CD4-positive, CD25-positive, alpha-beta regulatory T cell (primary cell): Measurements from ENCODE around the gene GABRD. TPM values are rescaled to one million over a fixed set of nuclear protein-coding genes. Genes with fewer than 3 reads are reported as not detected.

ENCODE experiments used
- ATAC-seq, 2 donors: fragments of 150-1000 bp; cut with Tn5 transposase; one replicate each; pipeline ENCODE4 v1.10.0; 2021; ENCODE audit warnings: low read depth in 2 of 2, moderate number of reproducible peaks in 2 of 2, moderate library complexity in 1 of 2
- DNase-seq, 3 donors: peaks; one replicate each; pipeline versions ENCODE4 v3.0.0 to v3.0.0-alpha.2; 2012 to 2022; ENCODE audit warnings: mixed read lengths in 1 of 3
- H3K27ac ChIP-seq: one replicate; pipeline ENCODE4 v1.7.0; 2013; ENCODE audit warnings: mild to moderate bottlenecking, low read length; ENCODE audit not compliant: insufficient read depth, poor library complexity, severe bottlenecking
- H3K27me3 ChIP-seq: one replicate; pipeline ENCODE4 v1.7.0; 2013; ENCODE audit warnings: low read length; ENCODE audit not compliant: control insufficient read depth, insufficient read depth
- H3K36me3 ChIP-seq: one replicate; pipeline ENCODE4 v1.7.0; 2013; ENCODE audit warnings: mild to moderate bottlenecking, low read length, moderate library complexity; ENCODE audit not compliant: control insufficient read depth, insufficient read depth
- H3K4me1 ChIP-seq: 2 replicates; pipeline ENCODE4 v1.7.0; 2013; ENCODE audit warnings: mild to moderate bottlenecking, low read length; ENCODE audit not compliant: insufficient read depth, control insufficient read depth, poor library complexity, severe bottlenecking
- H3K4me3 ChIP-seq: one replicate; pipeline ENCODE4 v1.7.0; 2013; ENCODE audit warnings: low read depth, mild to moderate bottlenecking, low read length, moderate library complexity
- H3K9me3 ChIP-seq, 2 experiments: 1 replicate in 1 of 2; 2 replicates in 1 of 2; pipeline ENCODE4 v1.7.0; 2013; ENCODE audit warnings: low read length in 2 of 2, mild to moderate bottlenecking in 1 of 2, moderate library complexity in 1 of 2; ENCODE audit not compliant: control insufficient read depth in 2 of 2
- H3K27ac Mint-ChIP-seq, 3 donors: one replicate each; pipeline ENCODE4 v1.8.0; 2020 to 2022; ENCODE audit warnings: mild to moderate bottlenecking in 3 of 3, mixed read lengths in 3 of 3, moderate library complexity in 2 of 3
- H3K27me3 Mint-ChIP-seq: one replicate; pipeline ENCODE4 v1.8.0; 2022; ENCODE audit warnings: mild to moderate bottlenecking, mixed read lengths
- H3K36me3 Mint-ChIP-seq: one replicate; pipeline ENCODE4 v1.8.0; 2020; ENCODE audit warnings: mixed read lengths
- H3K4me1 Mint-ChIP-seq, 4 donors: one replicate each; pipeline ENCODE4 v1.8.0; 2020 to 2022; ENCODE audit warnings: mixed read lengths in 4 of 4, mild to moderate bottlenecking in 1 of 4
- H3K4me3 Mint-ChIP-seq, 4 donors: one replicate each; pipeline ENCODE4 v1.8.0; 2020 to 2022; ENCODE audit warnings: mild to moderate bottlenecking in 4 of 4, mixed read lengths in 4 of 4, moderate library complexity in 3 of 4
- H3K9me3 Mint-ChIP-seq, 7 donors: one replicate each; pipeline ENCODE4 v1.8.0; 2020 to 2022; ENCODE audit warnings: mixed read lengths in 7 of 7, mild to moderate bottlenecking in 3 of 7, moderate library complexity in 2 of 7
- polyA plus RNA-seq, 4 donors: library from polyadenylated mRNA; unstranded; fragments of 300-500 nt; fragmentation: Illumina TruSeq; gene quantifications; one replicate each; pipeline ENCODE4 v1.2.3, GENCODE V29; 2021
- total RNA-seq: library from RNA; stranded (reverse); gene quantifications from one replicate; pipeline ENCODE4 v1.2.3, GENCODE V29; 2022

The GABRD gene
- total and polyA plus RNA-seq, 5 donors from 2014 or later = 0.22 TPM; not detected in 4

GRCh38 chr1:2045468-2046173, 26.5 kb downstream of the GABRD start:
- Histone ChIP-seq H3K4me3 (no peak overlapping the region), H3K9me3 (no peaks in the 10 kb centered on the region), H3K27ac (no peak overlapping the region), H3K27me3 (no peaks in the 10 kb centered on the region), H3K4me1 (peaks cover 24% of the 10 kb centered on the region), H3K36me3 (no peaks in the 10 kb centered on the region)
- Mint-ChIP-seq H3K36me3 (no peaks in the 10 kb centered on the region), H3K4me3 (peak overlapping the region; percentile 53 to 86 (median 55)), H3K9me3 (no peaks in the 10 kb centered on the region), H3K4me1 (peaks cover 0 to 25% (median 9%) of the 10 kb centered on the region in 4 donors), H3K27ac (no peak overlapping the region), H3K27me3 (peaks cover 5% of the 10 kb centered on the region)
- ATAC-seq (no peak), DNase-seq (no peak)

GRCh38 chr1:2046174-2046917, 27.2 kb downstream of the GABRD start:
- peaks cover 5% of the 10 kb centered on the region for H3K27me3 Mint-ChIP-seq
- no peaks in the 10 kb centered on the region for H3K36me3 Mint-ChIP-seq
- Histone ChIP-seq H3K4me1 (peaks cover 31% of the 10 kb centered on the region), H3K9me3 (no peaks in the 10 kb centered on the region), H3K4me3 (no peak overlapping the region), H3K27ac (no peak overlapping the region), H3K27me3 (no peaks in the 10 kb centered on the region), H3K36me3 (no peaks in the 10 kb centered on the region)
- peaks cover 0 to 25% (median 9%) of the 10 kb centered on the region in 4 donors for H3K4me1 Mint-ChIP-seq
- no peak for ATAC-seq
- peak in 2 of 3 donors; percentile 21 to 24 for DNase-seq
- H3K9me3 Mint-ChIP-seq = no peaks in the 10 kb centered on the region
- no peak overlapping the region for H3K27ac Mint-ChIP-seq
- H3K4me3 Mint-ChIP-seq = peak overlapping the region in 2 of 4 donors; percentile 38 to 60

- no peak overlapping the region for H3K27ac ChIP-seq
- Mint-ChIP-seq H3K9me3 (no peaks in the 10 kb centered on the region), H3K27ac (no peak overlapping the region), H3K4me1 (peaks cover 0 to 25% (median 9%) of the 10 kb centered on the region in 4 donors), H3K36me3 (no peaks in the 10 kb centered on the region), H3K4me3 (peak overlapping the region in 2 of 4 donors; percentile 43 to 60), H3K27me3 (peaks cover 5% of the 10 kb centered on the region)
- no peak for ATAC-seq
- peaks cover 33% of the 10 kb centered on the region for H3K4me1 ChIP-seq
- H3K27me3 ChIP-seq = no peaks in the 10 kb centered on the region
- no peak overlapping the region for H3K4me3 ChIP-seq
- no peak for DNase-seq
- H3K36me3 ChIP-seq = no peaks in the 10 kb centered on the region
- no peaks in the 10 kb centered on the region for H3K9me3 ChIP-seq
Observed at GRCh38 chr1:2046953-2047748, 28.0 kb downstream of the GABRD start.

- H3K9me3 ChIP-seq = no peaks in the 10 kb centered on the region
- no peak overlapping the region for H3K27ac ChIP-seq
- Mint-ChIP-seq H3K4me3 (peak overlapping the region; percentile 66 to 92 (median 90)), H3K27ac (no peak overlapping the region), H3K27me3 (peaks cover 5% of the 10 kb centered on the region), H3K36me3 (no peaks in the 10 kb centered on the region), H3K9me3 (no peaks in the 10 kb centered on the region), H3K4me1 (peaks cover 0 to 31% (median 13%) of the 10 kb centered on the region in 4 donors)
- DNase-seq (no peak), ATAC-seq (no peak)
- no peak overlapping the region for H3K4me3 ChIP-seq
- H3K27me3 ChIP-seq = no peaks in the 10 kb centered on the region
- H3K36me3 ChIP-seq = no peaks in the 10 kb centered on the region
- peaks cover 36% of the 10 kb centered on the region for H3K4me1 ChIP-seq
Observed at GRCh38 chr1:2047749-2048729, 28.9 kb downstream of the GABRD start.

GRCh38 chr1:2049225-2049717, 30.1 kb downstream of the GABRD start:
- no peak overlapping the region for H3K4me3 ChIP-seq
- no peak for DNase-seq

GRCh38 chr1:2049718-2050431, 30.7 kb downstream of the GABRD start, which contains the start of gene PRKCZ:
Gene PRKCZ (plus strand): TSS chr1:2050411. CDS start chr1:2050631, 220 bp downstream.
- Mint-ChIP-seq H3K27me3 (peaks cover 5% of the 10 kb centered on the region), H3K4me1 (peaks cover 0 to 28% (median 14%) of the 10 kb centered on the region in 4 donors), H3K36me3 (no peaks in the 10 kb centered on the region), H3K4me3 (peak within 1 kb of the TSS; percentile 86 to 92 (median 88)), H3K9me3 (no peaks in the 10 kb centered on the region), H3K27ac (peak within 1 kb of the TSS; percentile 65 to 72 (median 69))
- no peaks in the 10 kb centered on the region for H3K36me3 ChIP-seq
- H3K4me1 ChIP-seq = peaks cover 32% of the 10 kb centered on the region
- peak; percentile 89 to 93 (median 92) for DNase-seq
- H3K27ac ChIP-seq = peak within 1 kb of the TSS; percentile 47
- ATAC-seq = peak; percentile 98
- peak within 1 kb of the TSS; percentile 43 for H3K4me3 ChIP-seq
- H3K27me3 ChIP-seq = no peaks in the 10 kb centered on the region
- no peaks in the 10 kb centered on the region for H3K9me3 ChIP-seq

More at GRCh38 chr1:2049225-2049717, 30.1 kb downstream of the GABRD start:
- H3K36me3 ChIP-seq = no peaks in the 10 kb centered on the region
- no peak overlapping the region for H3K27ac ChIP-seq
- no peak for ATAC-seq
- H3K27me3 ChIP-seq = no peaks in the 10 kb centered on the region
- Mint-ChIP-seq H3K36me3 (no peaks in the 10 kb centered on the region), H3K27me3 (peaks cover 5% of the 10 kb centered on the region), H3K4me3 (peak overlapping the region; percentile 86 to 92 (median 90)), H3K27ac (peak overlapping the region; percentile 65 to 72 (median 69)), H3K4me1 (peaks cover 0 to 28% (median 14%) of the 10 kb centered on the region in 4 donors), H3K9me3 (no peaks in the 10 kb centered on the region)
- H3K9me3 ChIP-seq = no peaks in the 10 kb centered on the region
- H3K4me1 ChIP-seq = peaks cover 36% of the 10 kb centered on the region
